Activated CD8-positive, alpha-beta T cell treated with anti-CD3 and anti-CD28 coated beads, Interleukin-2, amount 10 ng/mL, durations not matched to agents 7 days and 5 days (primary cell): ENCODE measurements around the gene SDHAF4. TPM values are rescaled to one million over a fixed set of nuclear protein-coding genes. Genes with fewer than 3 reads are reported as not detected.
"Not testable (repeated sequence)": the region's sequence is repeated elsewhere in the genome, so short reads cannot be mapped to it uniquely, and the experiment has no call there.

Experiments used
- ATAC-seq: fragments of 150-1000 bp; cut with Tn5 transposase; one replicate; pipeline ENCODE4 v1.10.0; 2021; ENCODE audit warnings: moderate library complexity
- CTCF ChIA-PET: fragments of 350-600 bp; sonication (Branson Sonifier 250); formaldehyde crosslinking; loops from one replicate; lab custom pipeline; 2021; ENCODE audit warnings: antibody characterized with exemption; lab: Charles Lee
- POLR2A ChIA-PET: fragments of 350-600 bp; sonication (Branson Sonifier 250); formaldehyde crosslinking; loops from one replicate; lab custom pipeline; 2021; ENCODE audit warnings: antibody characterized with exemption; lab: Charles Lee
- DNase-seq: peaks from one replicate; pipeline ENCODE4 v3.0.0-alpha.2; 2020
- H3K27ac Mint-ChIP-seq: one replicate; pipeline ENCODE4 v1.8.0; 2021; ENCODE audit warnings: mild to moderate bottlenecking, mixed read lengths
- H3K27me3 Mint-ChIP-seq: one replicate; pipeline ENCODE4 v1.8.0; 2021; ENCODE audit warnings: low read depth, mixed read lengths
- H3K36me3 Mint-ChIP-seq: one replicate; pipeline ENCODE4 v1.8.0; 2021; ENCODE audit warnings: low read depth, mixed read lengths
- H3K4me1 Mint-ChIP-seq: one replicate; pipeline ENCODE4 v1.8.0; 2021; ENCODE audit warnings: low read depth, mixed read lengths
- H3K4me3 Mint-ChIP-seq: one replicate; pipeline ENCODE4 v1.8.0; 2021; ENCODE audit warnings: mild to moderate bottlenecking, mixed read lengths
- H3K9me3 Mint-ChIP-seq: one replicate; pipeline ENCODE4 v1.8.0; 2022; ENCODE audit warnings: mixed read lengths; ENCODE audit not compliant: insufficient read depth
- total RNA-seq, 2 experiments: library from RNA; stranded (reverse); gene quantifications; one replicate each; pipeline ENCODE4 v1.2.3, GENCODE V29; 2021

SDHAF4 gene
- total RNA-seq, 2 experiments from 2014 or later = 7.7 to 9.5 TPM

DNA sequence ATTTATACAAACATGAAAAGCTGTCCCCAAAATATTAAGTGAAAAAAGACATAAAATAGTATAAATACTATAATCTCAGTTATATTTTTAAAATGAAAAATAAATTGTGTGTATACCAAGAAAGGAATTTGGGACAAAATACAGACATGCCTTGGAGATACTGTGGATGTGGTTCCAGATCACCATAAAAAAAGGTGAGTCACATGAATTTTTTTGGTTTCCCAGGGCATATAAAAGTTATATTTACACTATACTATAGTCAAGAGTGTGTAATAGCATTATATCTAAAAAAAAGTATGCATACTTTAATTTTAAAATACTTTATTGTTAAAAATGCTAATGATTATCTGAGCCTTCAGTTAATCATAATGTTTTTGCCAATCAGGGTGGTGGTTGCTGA, 17.4 kb upstream of the SDHAF4 start:
- Mint-ChIP-seq H3K4me3 (no peak overlapping the region), H3K27ac (no peak overlapping the region), H3K27me3 (peaks cover 2% of the 10 kb centered on the region), H3K9me3 (no peaks in the 10 kb centered on the region), H3K4me1 (no peaks in the 10 kb centered on the region), H3K36me3 (no peaks in the 10 kb centered on the region)
- ChIA-PET POLR2A (no interaction called here), CTCF (interaction anchor here (1.4 to 5.1 kb wide), 3 partner anchors 9 to 335 kb away, joined by 4 to 53 read pairs (median 5); no protein-coding TSS in a partner anchor)
- ATAC-seq (no peak), DNase-seq (no peak)

DNA sequence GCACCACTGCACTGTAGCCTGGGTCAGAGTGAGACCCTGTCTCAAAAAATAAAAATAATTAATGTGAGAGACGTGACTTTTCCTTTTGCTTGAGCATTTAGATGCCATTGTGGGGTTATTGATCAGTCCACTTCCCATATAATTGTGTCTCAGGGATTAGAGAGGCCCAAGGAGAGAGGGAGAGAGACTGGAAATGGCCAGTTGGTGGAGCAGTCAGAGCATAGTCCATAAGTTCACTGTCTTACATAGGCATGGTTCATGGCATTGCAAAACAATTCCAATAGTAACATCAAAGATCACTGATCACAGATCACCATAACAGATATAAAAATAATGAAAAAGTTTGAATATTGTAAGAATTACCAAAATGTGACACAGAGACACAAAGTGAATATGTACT, 15.2 kb upstream of the SDHAF4 start:
- H3K4me3 Mint-ChIP-seq = no peak overlapping the region
- H3K4me1 Mint-ChIP-seq = no peaks in the 10 kb centered on the region
- peaks cover 3% of the 10 kb centered on the region for H3K27me3 Mint-ChIP-seq
- DNase-seq (no peak), ATAC-seq (no peak)
- no peak overlapping the region for H3K27ac Mint-ChIP-seq
- ChIA-PET POLR2A (no interaction called here), CTCF (interaction anchor here (1.5 kb wide), 1 partner anchor 135 kb away, joined by 4 read pairs; no protein-coding TSS in a partner anchor)
- no peaks in the 10 kb centered on the region for H3K36me3 Mint-ChIP-seq
- no peaks in the 10 kb centered on the region for H3K9me3 Mint-ChIP-seq

DNA sequence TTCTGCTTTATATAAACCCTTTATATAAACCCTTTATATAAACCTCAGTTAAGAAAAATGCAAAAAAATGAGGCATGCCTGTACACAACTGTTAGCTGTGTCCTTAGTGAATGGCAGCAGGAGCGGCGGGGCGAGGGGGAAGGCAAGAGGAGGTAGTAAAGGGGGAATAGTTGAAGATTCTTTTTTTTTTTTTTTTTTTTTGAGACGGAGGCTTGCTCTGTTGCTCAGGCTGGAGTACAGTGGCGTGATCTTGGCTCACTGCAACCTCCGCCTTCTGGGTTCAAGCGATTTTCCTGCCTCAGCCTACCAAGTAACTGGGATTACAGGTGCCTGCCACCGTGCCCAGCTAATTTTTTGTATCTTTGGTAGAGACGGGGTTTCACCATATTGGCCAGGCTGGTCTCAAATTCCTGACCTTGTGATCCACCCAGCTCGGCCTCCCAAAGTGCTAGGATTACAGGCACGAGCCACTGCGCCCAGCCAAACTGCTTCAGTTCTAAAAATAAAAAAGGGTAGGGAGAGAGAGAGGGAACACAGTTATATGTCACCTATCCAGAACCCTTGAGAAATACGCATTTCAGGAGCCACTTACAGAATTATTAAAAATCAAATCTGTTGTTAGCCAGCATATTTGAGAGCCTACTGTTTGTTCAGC, 14.3 kb upstream of the SDHAF4 start:
- ATAC-seq, CTCF ChIA-PET, H3K36me3 Mint-ChIP-seq, DNase-seq, H3K27ac Mint-ChIP-seq, POLR2A ChIA-PET, H3K4me3 Mint-ChIP-seq, H3K27me3 Mint-ChIP-seq, H3K4me1 Mint-ChIP-seq, H3K9me3 Mint-ChIP-seq: not testable (repeated sequence)

DNA sequence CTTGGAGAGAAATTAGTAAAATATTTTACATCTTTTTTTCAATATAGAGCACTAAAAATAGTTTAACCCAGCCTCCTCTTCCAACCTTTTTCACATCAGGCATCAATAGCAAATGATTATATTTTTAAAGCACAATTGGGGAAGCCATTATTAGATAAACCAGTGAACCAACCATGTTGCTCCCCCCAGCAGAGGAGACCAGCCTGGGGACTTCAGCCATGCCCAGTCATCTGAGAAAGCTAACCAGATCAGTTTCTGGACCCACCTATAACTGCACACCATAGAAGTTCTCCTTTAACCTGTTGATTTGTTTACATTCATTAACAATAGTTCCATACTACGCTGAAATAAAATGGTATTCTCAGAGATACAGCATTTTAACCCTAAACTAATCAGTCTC, 13.8 kb upstream of the SDHAF4 start:
- H3K9me3 Mint-ChIP-seq = no peaks in the 10 kb centered on the region
- POLR2A ChIA-PET = no interaction called here
- H3K27ac Mint-ChIP-seq = no peak overlapping the region
- H3K4me3 Mint-ChIP-seq = no peak overlapping the region
- no peak for DNase-seq
- peaks cover 5% of the 10 kb centered on the region for H3K4me1 Mint-ChIP-seq
- CTCF ChIA-PET = no interaction called here
- peaks cover 3% of the 10 kb centered on the region for H3K27me3 Mint-ChIP-seq
- no peak for ATAC-seq
- H3K36me3 Mint-ChIP-seq = peaks cover under 1% of the 10 kb centered on the region

DNA sequence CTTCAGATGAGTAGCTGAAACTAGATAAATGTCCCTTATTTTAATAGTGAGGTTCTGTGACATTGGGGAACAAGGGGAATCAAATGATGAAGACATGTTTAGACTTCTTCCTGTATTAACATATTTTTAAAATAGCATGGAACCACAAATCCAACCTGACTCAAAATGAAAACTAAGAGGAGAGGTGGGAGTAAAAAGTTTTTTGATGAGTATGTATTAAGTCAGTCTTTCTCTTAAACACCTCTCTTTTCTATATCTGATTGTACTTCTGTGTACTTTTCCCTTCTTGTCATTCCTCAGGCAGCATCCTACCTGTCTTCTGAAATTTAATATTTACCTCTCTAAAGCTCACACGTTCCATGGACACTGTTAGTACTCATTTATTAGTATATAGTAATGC, 8.7 kb upstream of the SDHAF4 start:
- POLR2A ChIA-PET = interaction anchor here (1.0 kb wide), 1 partner anchor 109 kb away, joined by 3 read pairs; no protein-coding TSS in a partner anchor
- ATAC-seq = no peak
- Mint-ChIP-seq H3K27me3 (peaks cover 3% of the 10 kb centered on the region), H3K9me3 (no peaks in the 10 kb centered on the region), H3K36me3 (peaks cover 2% of the 10 kb centered on the region), H3K27ac (no peak overlapping the region), H3K4me1 (peaks cover 9% of the 10 kb centered on the region), H3K4me3 (no peak overlapping the region)
- CTCF ChIA-PET = interaction anchor here (0.9 to 1.4 kb wide), 3 partner anchors 8 to 189 kb away, joined by 3 to 5 read pairs (median 3); no protein-coding TSS in a partner anchor
- no peak for DNase-seq

DNA sequence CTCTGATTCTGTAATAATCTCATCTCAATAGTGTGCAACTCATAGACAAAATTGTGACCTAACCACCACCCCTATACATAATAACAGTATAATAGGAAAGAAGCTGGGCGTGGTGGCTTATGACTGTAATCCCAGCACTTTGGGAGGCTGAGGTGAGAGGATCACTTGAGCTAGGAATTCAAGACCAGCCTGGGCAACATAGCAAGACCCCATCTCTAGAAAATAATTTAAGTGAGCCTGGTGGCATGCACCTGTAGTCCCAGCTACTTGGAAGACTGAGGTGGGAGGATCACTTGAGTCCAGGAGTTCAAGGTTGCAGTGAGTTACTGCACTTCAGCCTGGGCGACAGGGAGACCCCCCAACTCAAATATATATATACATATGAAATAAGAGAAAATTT, 4.3 kb upstream of the SDHAF4 start:
- ATAC-seq, H3K27me3 Mint-ChIP-seq, H3K27ac Mint-ChIP-seq, DNase-seq, POLR2A ChIA-PET, H3K36me3 Mint-ChIP-seq, H3K4me3 Mint-ChIP-seq, H3K9me3 Mint-ChIP-seq, CTCF ChIA-PET: not testable (repeated sequence)
- H3K4me1 Mint-ChIP-seq = peaks cover 18% of the 10 kb centered on the region

DNA sequence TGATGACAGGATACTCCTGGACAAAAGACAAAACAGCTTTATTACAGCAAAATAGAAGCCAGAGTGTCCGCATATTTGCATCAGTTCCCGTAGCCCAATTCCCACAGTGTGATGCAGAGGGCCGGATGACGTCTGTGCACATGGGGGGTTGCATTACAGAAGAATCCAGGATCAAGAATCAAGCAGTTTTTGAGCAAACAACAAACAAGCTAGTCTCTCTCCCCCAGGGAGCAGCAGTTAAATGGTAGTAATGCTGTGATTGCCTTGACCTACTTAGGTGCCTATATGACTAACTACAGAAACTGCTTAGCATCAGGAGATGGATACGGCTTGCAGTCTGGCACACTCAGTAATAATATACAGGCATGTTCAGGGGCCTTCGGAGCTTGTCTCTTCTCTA, 3.2 kb upstream of the SDHAF4 start:
- ChIA-PET CTCF (no interaction called here), POLR2A (no interaction called here)
- H3K27me3 Mint-ChIP-seq = peaks cover 9% of the 10 kb centered on the region
- H3K4me1 Mint-ChIP-seq = peaks cover 15% of the 10 kb centered on the region
- H3K36me3 Mint-ChIP-seq = peaks cover 3% of the 10 kb centered on the region
- no peaks in the 10 kb centered on the region for H3K9me3 Mint-ChIP-seq
- no peak overlapping the region for H3K4me3 Mint-ChIP-seq
- H3K27ac Mint-ChIP-seq = no peak overlapping the region
- ATAC-seq (no peak), DNase-seq (no peak)

DNA sequence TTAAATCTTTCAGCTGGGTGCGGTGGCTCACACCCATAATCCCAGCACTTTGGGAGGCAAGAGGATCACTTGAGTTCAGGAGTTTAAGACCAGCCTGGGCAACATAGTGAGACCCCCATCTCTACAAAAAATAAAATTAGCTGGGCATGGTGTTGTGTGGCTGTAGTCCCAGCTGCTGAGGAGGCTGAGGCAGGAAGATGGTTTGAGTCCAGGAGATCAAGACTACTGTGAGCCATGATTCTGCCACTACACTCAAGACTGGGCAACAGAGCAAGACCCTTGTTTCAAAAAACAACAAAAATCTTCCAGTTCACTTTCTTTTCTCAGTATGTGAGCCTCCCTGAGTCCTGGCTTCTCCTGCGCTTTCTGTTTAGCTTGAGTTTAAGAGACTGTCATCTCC, 7.9 kb downstream of the SDHAF4 start:
- Mint-ChIP-seq H3K4me1 (peaks cover 5% of the 10 kb centered on the region), H3K27ac (no peak overlapping the region), H3K9me3 (no peaks in the 10 kb centered on the region), H3K36me3 (peaks cover 11% of the 10 kb centered on the region), H3K4me3 (no peak overlapping the region), H3K27me3 (no peaks in the 10 kb centered on the region)
- POLR2A ChIA-PET = no interaction called here
- CTCF ChIA-PET = interaction anchor here (0.8 to 2.1 kb wide), 2 partner anchors 12 to 59 kb away, joined by 3 to 7 read pairs; no protein-coding TSS in a partner anchor
- ATAC-seq (no peak), DNase-seq (no peak)

DNA sequence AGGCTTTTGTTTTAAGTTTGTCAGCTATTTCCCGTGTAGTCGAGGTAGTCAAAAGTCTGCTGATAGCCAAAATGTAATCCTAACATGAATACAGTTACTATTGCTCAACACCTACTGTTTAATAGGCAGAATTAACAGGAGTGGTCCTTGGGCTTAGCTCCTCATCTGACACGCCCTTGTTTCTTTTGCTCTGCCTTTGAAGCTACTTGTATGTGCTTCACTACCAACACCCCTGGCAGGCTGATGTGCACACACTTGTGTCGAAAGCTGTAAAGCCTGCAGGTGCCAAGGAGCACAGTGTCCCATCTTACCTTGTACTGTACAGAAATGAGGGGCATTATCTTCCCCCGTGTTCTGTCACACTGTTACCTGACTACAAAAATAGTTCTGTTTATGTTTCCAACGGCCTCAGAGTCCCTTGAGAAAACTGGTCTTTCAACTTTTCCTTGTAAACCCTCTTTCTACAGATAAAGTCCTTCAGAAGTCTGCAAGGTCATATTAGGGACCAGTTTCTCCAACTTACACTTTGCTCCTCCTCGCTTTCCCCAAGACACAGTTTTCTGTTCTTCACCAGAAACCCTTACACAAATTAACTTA, 9.3 kb downstream of the SDHAF4 start:
- POLR2A ChIA-PET = no interaction called here
- DNase-seq (no peak), ATAC-seq (no peak)
- H3K4me1 Mint-ChIP-seq = peaks cover 5% of the 10 kb centered on the region
- CTCF ChIA-PET = interaction anchor here (0.6 to 2.1 kb wide), 2 partner anchors 11 to 90 kb away, joined by 3 to 7 read pairs; no protein-coding TSS in a partner anchor
- H3K27ac Mint-ChIP-seq = no peak overlapping the region
- no peaks in the 10 kb centered on the region for H3K9me3 Mint-ChIP-seq
- peaks cover 11% of the 10 kb centered on the region for H3K36me3 Mint-ChIP-seq
- H3K4me3 Mint-ChIP-seq = no peak overlapping the region
- H3K27me3 Mint-ChIP-seq = no peaks in the 10 kb centered on the region

DNA sequence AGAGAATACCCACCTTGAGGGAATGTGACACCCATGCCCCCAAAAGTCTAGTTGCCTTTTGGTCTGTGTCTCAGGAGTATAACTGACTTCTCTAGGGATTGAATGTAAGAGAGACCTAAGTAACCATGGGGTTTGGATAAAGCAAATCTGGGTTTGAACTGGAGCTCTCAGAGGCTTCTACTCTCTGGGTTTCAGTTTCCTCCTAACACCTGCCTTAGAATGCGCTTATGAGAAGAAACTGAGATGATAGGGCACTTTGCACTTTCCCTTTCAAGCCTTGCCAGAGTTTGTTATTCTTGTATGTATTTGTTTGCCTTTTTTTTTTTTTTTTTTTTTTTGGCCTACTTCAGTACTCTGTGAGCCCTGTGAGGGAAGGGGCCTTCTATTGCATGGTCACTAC, 19.4 kb downstream of the SDHAF4 start:
- H3K4me3 Mint-ChIP-seq = no peak overlapping the region
- H3K9me3 Mint-ChIP-seq = no peaks in the 10 kb centered on the region
- H3K4me1 Mint-ChIP-seq = peaks cover 7% of the 10 kb centered on the region
- no peak for ATAC-seq
- ChIA-PET CTCF (interaction anchor here (1.0 to 1.8 kb wide), 3 partner anchors 11 to 101 kb away, joined by 3 to 7 read pairs (median 4); no protein-coding TSS in a partner anchor), POLR2A (interaction anchor here (1.0 kb wide), 1 partner anchor 19 kb away, joined by 4 read pairs; the partner anchor contains the start of gene SDHAF4)
- DNase-seq = no peak
- peaks cover 34% of the 10 kb centered on the region for H3K36me3 Mint-ChIP-seq
- H3K27ac Mint-ChIP-seq = no peak overlapping the region
- H3K27me3 Mint-ChIP-seq = no peaks in the 10 kb centered on the region

DNA sequence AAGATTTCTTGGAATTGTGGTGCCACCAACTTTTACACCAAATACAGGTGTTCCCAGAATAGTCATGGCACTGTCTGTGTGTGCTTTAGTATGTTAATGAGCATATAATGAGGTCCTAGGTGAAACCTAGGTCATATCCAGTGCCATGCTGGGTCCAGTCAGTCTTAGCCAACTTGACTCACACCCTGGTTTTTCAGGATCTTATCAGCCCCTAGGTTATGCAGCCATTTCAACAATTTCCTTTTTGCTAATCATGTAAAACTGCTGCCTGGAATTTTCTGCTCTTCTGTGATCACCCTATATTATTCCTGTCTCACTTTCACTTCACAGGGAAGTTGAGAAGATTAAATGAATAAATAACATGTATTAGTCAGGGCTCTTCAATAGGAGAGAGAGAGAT, 23.7 kb downstream of the SDHAF4 start:
- DNase-seq (no peak), ATAC-seq (no peak)
- POLR2A ChIA-PET = no interaction called here

More for the DNA sequence above, 23.7 kb downstream of the SDHAF4 start:
- no peaks in the 10 kb centered on the region for H3K27me3 Mint-ChIP-seq
- no peak overlapping the region for H3K27ac Mint-ChIP-seq
- H3K36me3 Mint-ChIP-seq = peaks cover 17% of the 10 kb centered on the region
- H3K9me3 Mint-ChIP-seq = no peaks in the 10 kb centered on the region
- CTCF ChIA-PET = no interaction called here
- H3K4me1 Mint-ChIP-seq = peaks cover 7% of the 10 kb centered on the region
- no peak overlapping the region for H3K4me3 Mint-ChIP-seq
